WERI-Rb-1 (cell line): Measurements from ENCODE around the gene PC.

Experiments used
- DNase-seq: peaks from one replicate; pipeline ENCODE4 v3.0.0-alpha.2; 2020
- H3K27ac ChIP-seq: fragments of 250-450 bp; sonication (Bioruptor Pico); 2 replicates; pipeline ENCODE4 v1.5.1; 2020; ENCODE audit warnings: mild to moderate bottlenecking, moderate library complexity
- H3K27me3 ChIP-seq: fragments of 250-450 bp; sonication (Bioruptor Pico); 2 replicates; pipeline ENCODE4 v1.5.1; 2021; ENCODE audit warnings: mild to moderate bottlenecking, low read depth, moderate library complexity; ENCODE audit not compliant: insufficient read depth, severe bottlenecking
- H3K36me3 ChIP-seq: fragments of 250-450 bp; sonication (Bioruptor Pico); 2 replicates; pipeline ENCODE4 v1.5.1; 2020; ENCODE audit warnings: mild to moderate bottlenecking, moderate library complexity
- H3K4me3 ChIP-seq: 2 replicates; pipeline ENCODE4 v1.5.1; 2011; ENCODE audit warnings: low read depth, mild to moderate bottlenecking, control low read depth, low read length
- H3K9me3 ChIP-seq: fragments of 250-450 bp; sonication (Bioruptor Pico); 2 replicates; pipeline ENCODE4 v1.5.1; 2021; ENCODE audit warnings: mild to moderate bottlenecking, moderate library complexity; ENCODE audit not compliant: severe bottlenecking
- CTCF ChIP-seq: IDR thresholded peaks from 2 replicates; pipeline ENCODE4 v1.5.1; 2011; ENCODE audit warnings: low read depth, mild to moderate bottlenecking, control low read depth, inconsistent platforms, low read length

PC gene

GRCh38 chr11:66976028-66976467 is 17.9 kb upstream of the PC start:
- Histone ChIP-seq H3K9me3 (peaks cover 4% of the 10 kb centered on the region), H3K27me3 (no peaks in the 10 kb centered on the region), H3K27ac (no peak overlapping the region), H3K4me3 (no peak overlapping the region), H3K36me3 (no peaks in the 10 kb centered on the region)
- TF ChIP-seq CTCF: peak; percentile 86
- DNase-seq: peak; percentile 63

GRCh38 chr11:66975405-66976027 is 17.3 kb upstream of the PC start:
- TF ChIP-seq CTCF: no peak
- peaks cover 4% of the 10 kb centered on the region for H3K9me3 ChIP-seq
- H3K4me3 ChIP-seq: no peak overlapping the region
- no peak overlapping the region for H3K27ac ChIP-seq
- no peaks in the 10 kb centered on the region for H3K36me3 ChIP-seq
- DNase-seq: no peak
- no peaks in the 10 kb centered on the region for H3K27me3 ChIP-seq

GRCh38 chr11:66974724-66975404 is 16.7 kb upstream of the PC start, which contains the start of gene C11orf86:
C11orf86 (plus strand) TSS chr11:66975304; CDS start chr11:66975363, 59 bp downstream.
- Histone ChIP-seq H3K27ac (no peak within 1 kb of the TSS), H3K27me3 (no peaks in the 10 kb centered on the region), H3K36me3 (no peaks in the 10 kb centered on the region), H3K9me3 (peaks cover 4% of the 10 kb centered on the region), H3K4me3 (no peak within 1 kb of the TSS)
- TF ChIP-seq CTCF: no peak
- no peak for DNase-seq

GRCh38 chr11:66973956-66974580 is 15.9 kb upstream of the PC start:
- Histone ChIP-seq H3K9me3 (no peaks in the 10 kb centered on the region), H3K27ac (no peak overlapping the region), H3K27me3 (no peaks in the 10 kb centered on the region), H3K36me3 (no peaks in the 10 kb centered on the region), H3K4me3 (no peak overlapping the region)
- no peak for TF ChIP-seq CTCF
- DNase-seq: no peak

GRCh38 chr11:66971488-66971887 is 13.3 kb upstream of the PC start:
- Histone ChIP-seq H3K27ac (no peak overlapping the region), H3K4me3 (no peak overlapping the region), H3K9me3 (no peaks in the 10 kb centered on the region), H3K36me3 (no peaks in the 10 kb centered on the region), H3K27me3 (no peaks in the 10 kb centered on the region)
- no peak for TF ChIP-seq CTCF
- DNase-seq: no peak
